ENCODE measurements around the gene OAF. TPM values are rescaled to one million over a fixed set of nuclear protein-coding genes. Genes with fewer than 3 reads are reported as not detected.

The OAF gene
- total RNA-seq, 3 donors from 2014 or later = 5.0 to 5.8 (median 5.3) TPM

DNA sequence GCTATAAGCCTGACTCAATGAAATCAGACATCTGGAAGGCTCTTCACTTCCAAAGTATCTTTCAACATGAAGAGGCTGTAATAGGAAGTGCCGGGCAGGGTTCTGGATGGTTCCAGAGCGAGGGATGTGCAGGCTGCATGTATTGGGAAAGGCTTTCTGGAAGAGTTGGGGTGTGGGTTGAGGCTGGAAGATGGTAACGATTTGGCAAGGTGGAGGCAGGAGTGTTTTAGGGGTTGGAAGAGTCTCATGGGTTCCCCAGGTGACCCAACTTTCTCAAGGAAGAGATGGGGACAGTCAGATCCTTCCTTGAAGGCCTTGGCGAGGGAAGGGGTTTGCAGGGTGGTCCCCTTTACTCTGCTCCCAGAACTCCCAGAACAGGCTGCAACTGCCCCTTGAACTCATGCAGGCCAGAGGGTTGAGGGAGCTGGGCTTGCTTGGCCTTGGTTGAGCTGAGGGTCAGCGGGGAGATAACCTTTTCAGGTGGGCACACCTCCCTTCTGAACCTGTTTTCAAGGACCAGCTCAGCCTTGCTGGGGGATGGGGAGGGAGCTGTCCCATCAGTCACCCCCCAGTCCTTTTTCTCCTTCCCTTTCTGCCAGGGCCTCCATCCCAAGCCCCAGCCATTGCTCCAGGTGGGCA, 19.7 kb downstream of the OAF start:
- Mint-ChIP-seq H3K36me3 (ENCODE audit: insufficient read depth) (no peaks in the 10 kb centered on the region), H3K9me3 (no peaks in the 10 kb centered on the region), H3K4me3 (no peak overlapping the region), H3K4me1 (ENCODE audit: low read depth) (no peaks in the 10 kb centered on the region), H3K27me3 (ENCODE audit: low read depth) (peaks cover 16% of the 10 kb centered on the region)
- no peak for DNase-seq
- ATAC-seq = no peak

DNA sequence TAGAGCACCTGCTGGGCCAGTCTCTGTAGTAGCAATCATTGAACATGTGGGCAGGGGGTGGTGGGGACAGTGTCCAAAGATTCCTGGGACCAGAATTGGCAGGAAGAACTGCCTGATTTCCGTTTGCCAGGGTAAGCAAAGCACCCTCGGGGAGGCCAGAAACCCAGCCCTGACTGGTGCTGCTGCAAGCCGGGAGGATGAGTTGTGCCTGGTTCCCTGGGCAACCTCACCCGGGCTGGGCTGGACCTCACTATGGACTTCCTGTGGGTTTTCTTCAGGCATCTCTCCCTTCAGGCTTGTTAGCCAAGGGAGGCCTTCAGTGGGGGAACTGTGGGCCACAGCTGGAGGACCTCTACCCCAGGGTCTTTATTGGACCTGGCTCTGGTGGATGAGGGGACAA, 21.1 kb downstream of the OAF start:
- H3K4me1 Mint-ChIP-seq (ENCODE audit: low read depth) = no peaks in the 10 kb centered on the region

DNA sequence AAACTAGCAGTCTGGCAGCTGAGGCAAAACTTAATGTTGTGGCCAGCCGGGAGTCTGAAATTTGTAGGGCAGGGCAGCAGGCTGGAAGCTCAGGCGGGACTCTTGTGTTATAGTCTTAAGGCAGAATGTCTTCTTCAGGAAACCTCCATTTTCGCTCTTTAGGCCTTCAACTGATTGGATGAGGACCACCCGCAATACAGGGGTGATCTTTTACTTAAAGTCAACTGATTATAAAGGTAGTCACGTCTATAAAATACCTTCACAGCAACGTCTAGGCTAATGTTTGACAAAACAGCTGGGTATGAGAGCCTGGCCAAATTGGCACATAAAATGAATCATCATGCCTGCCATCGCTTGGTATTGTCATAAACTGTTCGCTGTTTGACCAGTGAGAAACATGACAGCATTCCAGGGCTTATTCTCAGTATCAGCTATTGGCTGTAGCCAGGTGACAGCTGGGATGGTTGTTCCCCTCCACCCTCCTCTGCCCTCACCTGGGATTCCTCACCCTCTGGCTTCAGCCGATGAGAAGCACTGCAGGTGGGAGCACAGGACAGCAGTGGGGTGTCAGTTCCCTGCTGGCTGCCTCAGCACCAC, 22.5 kb downstream of the OAF start:
- ATAC-seq = no peak
- no peaks in the 10 kb centered on the region for H3K4me1 Mint-ChIP-seq (ENCODE audit: low read depth)
- H3K4me3 Mint-ChIP-seq = no peak overlapping the region
- no peak for DNase-seq
- H3K9me3 Mint-ChIP-seq = no peaks in the 10 kb centered on the region
- H3K27me3 Mint-ChIP-seq (ENCODE audit: low read depth) = peaks cover 29% of the 10 kb centered on the region
- no peaks in the 10 kb centered on the region for H3K36me3 Mint-ChIP-seq (ENCODE audit: insufficient read depth)

More for the DNA sequence above, 21.1 kb downstream of the OAF start:
- ATAC-seq (no peak), DNase-seq (no peak)
- Mint-ChIP-seq H3K27me3 (ENCODE audit: low read depth) (peaks cover 16% of the 10 kb centered on the region), H3K36me3 (ENCODE audit: insufficient read depth) (no peaks in the 10 kb centered on the region), H3K4me3 (no peak overlapping the region), H3K9me3 (no peaks in the 10 kb centered on the region)

DNA sequence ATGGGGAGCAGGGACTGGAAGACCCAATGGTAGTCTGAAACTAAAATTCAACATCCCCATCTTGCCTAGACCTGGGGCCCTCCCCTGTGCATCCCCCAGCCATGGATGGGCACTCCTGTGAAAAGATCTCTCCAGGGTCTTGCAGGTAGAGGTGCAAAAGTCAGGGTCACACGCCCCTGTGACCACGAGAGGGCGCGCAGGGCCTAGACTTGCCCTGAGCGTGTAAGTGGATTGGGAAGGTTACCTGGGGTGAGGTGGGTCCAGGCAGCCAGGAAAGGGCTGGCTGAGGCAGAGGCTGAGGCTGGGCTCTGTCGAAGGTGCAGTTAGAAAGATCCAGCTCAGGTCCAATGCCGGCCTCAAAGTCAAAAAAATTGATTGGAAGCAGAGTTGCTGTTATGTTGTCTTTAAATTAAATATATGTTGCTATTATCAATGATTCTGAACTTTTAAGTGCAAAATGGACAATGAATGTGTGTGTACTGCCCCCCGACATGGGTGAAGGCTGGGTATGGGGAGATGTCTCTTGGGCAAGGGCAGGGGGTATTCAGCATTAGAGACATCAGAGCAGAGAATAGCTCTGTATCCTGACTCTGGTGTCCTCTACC, 24.3 kb downstream of the OAF start:
- no peaks in the 10 kb centered on the region for H3K36me3 Mint-ChIP-seq (ENCODE audit: insufficient read depth)
- ATAC-seq (peak; percentile 61 to 70), DNase-seq (peak; percentile 43)
- H3K9me3 Mint-ChIP-seq = no peaks in the 10 kb centered on the region
- H3K27me3 Mint-ChIP-seq (ENCODE audit: low read depth) = peaks cover 42% of the 10 kb centered on the region
- peaks cover 1% of the 10 kb centered on the region for H3K4me1 Mint-ChIP-seq (ENCODE audit: low read depth)
- no peak overlapping the region for H3K4me3 Mint-ChIP-seq

DNA sequence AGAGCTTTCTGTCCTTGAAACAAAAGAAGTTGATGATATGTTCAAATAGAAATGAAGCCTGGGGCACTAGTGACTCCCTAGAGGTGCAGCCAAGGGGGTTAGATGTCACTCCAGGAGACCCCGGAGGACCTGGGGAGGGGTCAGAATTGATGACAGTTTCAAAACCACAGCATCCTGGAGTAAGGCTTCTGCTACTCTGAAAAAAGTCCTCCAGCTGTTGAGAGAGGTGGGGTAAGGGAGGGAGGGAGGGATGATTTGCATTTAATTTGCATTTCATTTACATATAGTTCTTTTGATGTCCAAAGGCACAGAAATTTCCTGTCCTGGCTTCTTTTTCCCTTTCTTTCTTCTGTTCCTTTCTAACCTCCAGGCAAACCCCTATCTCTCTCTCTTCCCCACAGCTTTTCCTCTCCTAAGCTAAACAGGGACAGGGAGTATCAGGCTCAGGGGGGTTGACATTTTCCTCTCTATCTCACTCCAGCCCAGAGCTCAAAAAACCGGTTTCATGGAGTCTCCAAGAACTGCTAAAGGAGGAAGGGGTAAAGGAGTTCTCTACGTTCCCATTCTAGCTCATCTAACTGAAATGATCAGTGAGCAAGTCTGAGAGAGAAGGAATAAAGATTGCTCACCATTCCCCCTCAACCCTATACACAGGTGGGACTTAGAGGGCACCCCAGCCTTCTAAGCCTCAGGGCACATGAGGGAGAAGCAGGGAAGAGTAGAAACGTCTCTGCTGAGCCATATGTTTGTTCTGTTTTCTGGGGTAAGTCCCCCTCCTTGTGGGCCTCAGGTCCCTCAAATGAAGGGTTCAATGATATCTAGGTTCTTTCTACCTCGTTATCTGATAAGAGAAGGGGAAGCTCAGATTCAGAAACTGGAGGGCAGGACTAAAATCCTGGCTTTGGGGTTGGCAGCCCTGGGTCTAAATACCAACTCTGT, 25.6 kb downstream of the OAF start:
- Mint-ChIP-seq H3K27me3 (ENCODE audit: low read depth) (peaks cover 55% of the 10 kb centered on the region), H3K9me3 (no peaks in the 10 kb centered on the region), H3K4me1 (ENCODE audit: low read depth) (peaks cover 1% of the 10 kb centered on the region), H3K4me3 (no peak overlapping the region), H3K36me3 (ENCODE audit: insufficient read depth) (no peaks in the 10 kb centered on the region)
- ATAC-seq (peak; percentile 27 to 44), DNase-seq (no peak)

DNA sequence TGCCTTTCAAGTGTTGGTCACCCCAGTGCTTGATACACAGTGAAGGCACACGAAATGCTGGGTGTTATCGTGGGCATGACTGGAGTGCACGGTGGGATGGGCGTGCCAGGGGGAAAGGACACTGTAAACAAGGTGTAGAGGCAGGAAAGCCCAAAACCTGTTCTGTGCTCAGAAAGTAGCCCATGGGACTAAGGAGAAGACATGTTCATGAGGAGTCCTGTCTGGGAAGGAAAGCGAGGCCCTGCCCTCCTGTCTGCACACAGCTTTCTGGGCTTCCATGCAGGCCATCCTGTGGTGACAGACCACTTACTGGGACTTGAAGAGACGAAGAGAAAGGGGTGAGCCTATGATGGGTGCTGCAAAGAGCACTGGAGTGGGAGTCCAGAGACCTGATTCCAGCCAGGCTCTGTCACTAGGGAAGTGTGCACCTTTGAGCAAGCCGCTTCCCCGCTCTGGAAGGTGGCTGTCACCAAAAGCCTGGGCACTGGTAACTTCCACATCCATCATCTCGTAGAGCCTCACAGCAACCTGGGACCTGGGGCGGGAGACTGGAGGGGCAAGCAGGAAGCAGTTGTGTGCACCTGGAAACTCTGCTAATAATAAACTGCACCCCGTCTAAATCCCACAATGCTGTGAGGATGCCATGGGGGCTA, 28.3 kb downstream of the OAF start:
- DNase-seq = no peak
- peaks cover 68% of the 10 kb centered on the region for H3K27me3 Mint-ChIP-seq (ENCODE audit: low read depth)
- peaks cover 1% of the 10 kb centered on the region for H3K4me1 Mint-ChIP-seq (ENCODE audit: low read depth)
- no peak for ATAC-seq
- H3K9me3 Mint-ChIP-seq = no peaks in the 10 kb centered on the region
- no peak overlapping the region for H3K4me3 Mint-ChIP-seq
- no peaks in the 10 kb centered on the region for H3K36me3 Mint-ChIP-seq (ENCODE audit: insufficient read depth)

DNA sequence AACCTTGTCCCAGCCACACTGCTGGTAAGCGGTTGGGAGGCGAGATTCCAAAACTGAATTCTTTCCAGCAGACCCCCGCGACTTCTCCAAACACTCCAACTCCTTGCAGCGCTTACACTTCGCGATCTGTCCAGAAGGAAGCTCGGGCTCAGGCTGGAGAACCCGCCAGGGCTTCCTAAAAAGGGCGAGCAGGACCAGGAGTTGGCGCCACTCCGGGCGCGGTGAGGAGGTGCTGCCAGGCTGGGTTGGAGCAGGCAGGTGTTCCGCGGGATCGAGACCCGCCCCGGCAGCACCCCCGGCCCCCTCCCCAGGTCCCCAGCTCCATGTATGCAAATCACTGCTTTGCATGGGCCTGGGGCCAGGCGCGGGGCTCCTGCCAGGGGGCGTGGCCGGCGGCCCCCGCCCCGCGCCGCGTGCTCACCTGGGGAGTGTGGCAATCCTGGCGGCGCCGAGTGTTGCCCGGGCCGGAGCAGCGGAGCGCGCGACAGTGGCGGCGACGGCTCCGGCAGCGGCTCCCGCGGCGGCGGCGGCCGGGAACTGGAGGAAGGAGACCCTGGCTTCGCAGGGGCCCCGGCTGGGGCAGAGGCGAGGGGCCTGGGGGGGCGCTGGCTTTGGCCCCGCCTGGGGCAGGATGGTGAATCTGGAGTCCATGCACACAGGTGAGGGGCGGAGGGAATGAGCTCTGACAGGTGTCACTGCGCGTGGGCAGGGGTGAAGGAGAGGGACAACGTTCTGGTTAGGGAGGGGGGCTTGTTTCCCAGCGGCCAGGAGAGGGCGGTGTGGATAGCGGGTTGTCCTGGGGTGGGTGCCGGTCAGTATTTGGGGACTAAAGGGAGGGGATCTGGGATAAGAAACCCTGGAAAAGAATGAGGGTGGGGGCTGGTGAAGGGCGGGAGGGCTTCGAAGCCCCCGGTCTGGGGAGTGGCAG, 29.1 kb downstream of the OAF start, which contains the start of gene POU2F3:
Gene POU2F3 (plus strand): TSS at position 428 of the 928 bp plus-strand sequence. CDS start 204 bp downstream, at position 632.
- H3K36me3 Mint-ChIP-seq (ENCODE audit: insufficient read depth) = no peaks in the 10 kb centered on the region
- no peak for ATAC-seq
- peaks cover 69% of the 10 kb centered on the region for H3K27me3 Mint-ChIP-seq (ENCODE audit: low read depth)
- no peaks in the 10 kb centered on the region for H3K9me3 Mint-ChIP-seq
- H3K4me3 Mint-ChIP-seq = no peak within 1 kb of the TSS
- no peak for DNase-seq
- H3K4me1 Mint-ChIP-seq (ENCODE audit: low read depth) = peaks cover 1% of the 10 kb centered on the region

DNA sequence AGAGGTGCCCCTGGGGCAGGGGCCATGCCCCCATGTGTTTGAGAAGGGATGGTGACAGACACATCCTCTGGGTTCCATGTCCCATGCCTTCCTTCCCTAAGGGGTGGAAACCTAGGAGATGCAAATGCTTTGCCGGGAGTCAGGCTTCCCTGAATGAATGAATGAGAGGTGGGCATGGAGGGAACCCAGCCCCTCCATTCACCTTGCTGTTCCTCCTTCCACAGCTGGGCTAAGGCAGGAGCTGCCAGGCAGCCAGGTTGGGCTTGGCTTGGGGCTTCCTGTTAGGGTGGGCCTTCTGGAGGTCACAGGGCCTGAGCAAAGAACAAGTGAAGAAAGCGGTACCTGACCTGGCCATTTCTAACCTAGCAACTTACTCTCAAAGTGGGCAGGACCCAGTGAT, 30.0 kb downstream of the OAF start:
- H3K36me3 Mint-ChIP-seq (ENCODE audit: insufficient read depth) = no peaks in the 10 kb centered on the region
- peaks cover 1% of the 10 kb centered on the region for H3K4me1 Mint-ChIP-seq (ENCODE audit: low read depth)
- H3K4me3 Mint-ChIP-seq = no peak overlapping the region
- DNase-seq (no peak), ATAC-seq (no peak)
- H3K27me3 Mint-ChIP-seq (ENCODE audit: low read depth) = peaks cover 69% of the 10 kb centered on the region
- no peaks in the 10 kb centered on the region for H3K9me3 Mint-ChIP-seq

DNA sequence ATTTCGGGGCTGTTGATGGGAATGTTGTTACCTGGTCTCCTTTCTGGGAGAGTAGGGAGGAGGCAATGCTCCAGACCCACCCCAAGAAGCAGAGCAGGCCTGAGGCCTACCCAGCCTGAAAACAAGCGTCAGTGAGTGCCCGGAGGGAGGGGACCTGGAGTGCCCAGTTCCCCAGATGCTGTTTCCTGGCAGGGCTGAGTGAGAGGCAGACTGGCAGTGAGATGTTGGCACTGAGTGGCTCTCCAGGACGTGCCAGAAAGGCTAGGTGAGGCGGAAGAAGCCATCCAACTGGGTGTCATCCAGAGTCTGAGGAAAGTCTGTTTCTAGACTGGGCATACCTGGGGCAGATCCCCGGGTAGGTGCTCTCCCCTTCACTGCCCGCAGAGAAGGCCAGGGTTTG, 30.4 kb downstream of the OAF start:
- DNase-seq = no peak
- ATAC-seq = no peak
- H3K4me1 Mint-ChIP-seq (ENCODE audit: low read depth) = peaks cover 1% of the 10 kb centered on the region
- no peak overlapping the region for H3K4me3 Mint-ChIP-seq
- H3K36me3 Mint-ChIP-seq (ENCODE audit: insufficient read depth) = no peaks in the 10 kb centered on the region
- H3K9me3 Mint-ChIP-seq = no peaks in the 10 kb centered on the region
- H3K27me3 Mint-ChIP-seq (ENCODE audit: low read depth) = peaks cover 67% of the 10 kb centered on the region

DNA sequence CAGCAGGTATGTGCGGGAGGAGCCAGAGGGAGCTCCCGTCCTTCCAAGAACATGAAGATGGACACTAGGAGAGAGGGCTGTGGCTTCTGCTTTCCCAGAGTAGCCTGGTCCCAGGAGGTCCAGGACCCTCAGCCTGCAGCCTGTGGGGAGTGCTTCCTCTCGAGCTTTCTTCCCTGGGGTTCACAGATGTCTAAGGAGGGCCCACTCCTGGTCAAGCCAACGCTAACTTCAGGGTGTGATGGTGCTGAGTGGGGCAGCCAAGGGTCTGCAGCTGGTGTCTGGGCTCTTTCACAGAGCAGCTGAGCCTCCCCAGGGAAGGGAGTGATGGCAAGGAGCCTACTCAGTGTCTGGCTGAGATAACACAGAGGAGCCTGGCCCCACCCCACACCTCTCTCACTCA, 32.4 kb downstream of the OAF start:
- ATAC-seq = no peak
- Mint-ChIP-seq H3K4me1 (ENCODE audit: low read depth) (peaks cover 8% of the 10 kb centered on the region), H3K27me3 (ENCODE audit: low read depth) (peaks cover 63% of the 10 kb centered on the region), H3K9me3 (no peaks in the 10 kb centered on the region), H3K4me3 (no peak overlapping the region), H3K36me3 (ENCODE audit: insufficient read depth) (no peaks in the 10 kb centered on the region)
- no peak for DNase-seq

DNA sequence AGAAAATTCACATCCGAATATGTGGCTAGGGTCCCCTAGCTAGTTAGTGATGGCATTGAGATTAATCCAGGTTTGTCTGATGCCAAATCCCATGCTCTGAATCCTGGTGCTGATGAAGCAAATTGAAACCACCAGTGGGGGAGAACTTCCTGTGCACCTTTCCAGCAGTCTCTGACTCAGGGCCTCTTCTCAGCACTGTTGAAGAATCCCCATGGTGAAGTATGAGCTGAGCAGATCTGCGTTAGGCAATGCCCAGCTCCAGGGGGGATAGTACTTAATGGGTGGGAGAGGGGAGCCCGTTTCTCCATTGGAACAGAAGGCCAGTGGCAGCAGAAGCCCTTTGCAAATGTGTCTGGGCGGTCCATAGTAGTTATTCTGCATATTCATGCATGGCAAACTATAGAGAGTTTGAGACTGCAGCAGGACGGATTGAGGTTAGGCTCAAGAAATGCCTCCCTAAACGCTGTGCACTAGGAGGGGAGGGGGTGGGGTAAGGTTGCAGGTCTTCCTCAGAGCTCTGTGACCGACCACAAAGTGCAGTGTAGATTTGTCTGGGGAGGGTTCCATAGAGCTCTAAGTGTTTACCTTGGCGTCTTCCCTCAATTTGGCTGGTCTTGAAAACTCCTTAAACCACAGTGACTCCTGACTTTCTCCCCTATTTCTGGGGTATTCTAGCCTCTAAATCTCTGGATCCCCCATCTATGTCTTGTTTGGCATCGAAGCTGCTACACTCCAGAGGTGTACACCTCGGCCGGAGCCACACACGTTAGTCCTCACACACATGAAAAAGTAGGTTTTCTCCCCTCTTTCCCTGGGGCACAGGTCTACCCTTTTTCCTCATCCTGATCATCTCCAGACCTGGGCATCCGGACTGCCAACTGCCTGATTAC, 33.9 kb downstream of the OAF start:
- H3K36me3 Mint-ChIP-seq (ENCODE audit: insufficient read depth) = no peaks in the 10 kb centered on the region
- peaks cover 54% of the 10 kb centered on the region for H3K27me3 Mint-ChIP-seq (ENCODE audit: low read depth)
- no peak for ATAC-seq
- DNase-seq = no peak
- no peak overlapping the region for H3K4me3 Mint-ChIP-seq
- H3K9me3 Mint-ChIP-seq = no peaks in the 10 kb centered on the region
- peaks cover 17% of the 10 kb centered on the region for H3K4me1 Mint-ChIP-seq (ENCODE audit: low read depth)

DNA sequence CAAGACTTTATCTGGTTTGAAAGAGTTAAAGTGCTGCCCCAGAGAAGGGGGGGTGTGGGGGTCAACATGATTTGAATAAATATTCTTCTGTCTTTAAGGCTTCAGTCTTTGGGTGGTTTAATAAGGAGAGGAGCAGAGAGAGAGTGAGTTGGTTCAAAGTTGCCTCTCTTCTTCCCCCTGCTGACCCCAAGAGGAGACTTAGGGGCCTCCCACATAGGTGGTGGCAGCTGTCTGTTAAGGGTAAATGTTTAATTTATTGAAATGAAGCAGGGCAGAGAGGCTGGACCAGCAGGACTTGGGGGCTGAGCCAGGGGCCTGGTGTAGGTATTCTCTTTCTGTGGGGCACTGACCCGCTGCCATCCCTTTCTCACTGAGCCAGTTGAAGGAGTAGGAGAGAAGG, 34.6 kb downstream of the OAF start:
- Mint-ChIP-seq H3K4me1 (ENCODE audit: low read depth) (peaks cover 17% of the 10 kb centered on the region), H3K9me3 (no peaks in the 10 kb centered on the region), H3K27me3 (ENCODE audit: low read depth) (peaks cover 56% of the 10 kb centered on the region), H3K36me3 (ENCODE audit: insufficient read depth) (no peaks in the 10 kb centered on the region), H3K4me3 (no peak overlapping the region)
- DNase-seq (no peak), ATAC-seq (no peak)

Measured in activated T-cell treated with anti-CD3 and anti-CD28 coated beads, Interleukin-2, amount 50 U/mL, for 4 hours (primary cell).